Measurements from ENCODE around the gene ZBED3.
A peak's percentile ranks its signal among the peaks of the same experiment; 100 is the strongest.
"Not testable (repeated sequence)": the region's sequence is repeated elsewhere in the genome, so short reads cannot be mapped to it uniquely, and the experiment has no call there.

Gene ZBED3, protein sequence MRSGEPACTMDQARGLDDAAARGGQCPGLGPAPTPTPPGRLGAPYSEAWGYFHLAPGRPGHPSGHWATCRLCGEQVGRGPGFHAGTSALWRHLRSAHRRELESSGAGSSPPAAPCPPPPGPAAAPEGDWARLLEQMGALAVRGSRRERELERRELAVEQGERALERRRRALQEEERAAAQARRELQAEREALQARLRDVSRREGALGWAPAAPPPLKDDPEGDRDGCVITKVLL

GRCh38 chr5:77086689-77087483 is at the start of gene ZBED3:
ZBED3 (minus strand) TSS chr5:77087285; CDS start chr5:77077878, 9,407 bp downstream.
- DNase-seq = no peak

DNA sequence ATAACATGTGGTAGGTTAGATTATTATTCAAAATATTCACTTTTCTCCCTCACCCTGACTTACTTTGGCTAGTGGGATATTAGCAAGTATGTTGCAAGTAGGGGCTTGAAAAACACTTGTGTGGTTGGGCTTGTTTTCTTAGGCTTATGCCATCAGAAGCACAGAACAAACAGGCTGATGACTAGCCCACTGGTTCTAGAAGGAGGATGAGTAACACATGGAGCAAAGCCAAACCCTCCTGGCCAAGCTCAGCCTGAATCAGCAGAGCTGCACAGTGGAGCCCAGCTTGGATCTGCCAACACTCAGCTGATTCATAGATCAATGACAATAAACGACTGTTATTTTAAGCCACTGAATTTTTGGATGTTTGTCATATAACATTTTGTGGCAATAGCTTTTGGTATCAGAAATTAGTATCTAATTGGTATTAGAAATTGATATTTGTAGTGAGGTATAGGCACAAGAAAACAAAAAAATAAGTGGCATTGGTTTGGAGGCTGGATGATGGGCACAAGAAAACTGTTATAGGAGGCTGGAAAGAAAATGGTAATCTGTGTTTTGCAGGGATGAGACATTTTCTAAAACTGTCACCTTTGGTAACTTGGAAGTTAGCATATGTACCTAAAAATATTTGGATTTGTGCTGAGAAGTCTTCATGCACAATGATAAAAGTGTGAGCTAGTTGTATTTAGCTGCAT is 46.1 kb upstream of the ZBED3 start:
- DNase-seq = peak; percentile 32

DNA sequence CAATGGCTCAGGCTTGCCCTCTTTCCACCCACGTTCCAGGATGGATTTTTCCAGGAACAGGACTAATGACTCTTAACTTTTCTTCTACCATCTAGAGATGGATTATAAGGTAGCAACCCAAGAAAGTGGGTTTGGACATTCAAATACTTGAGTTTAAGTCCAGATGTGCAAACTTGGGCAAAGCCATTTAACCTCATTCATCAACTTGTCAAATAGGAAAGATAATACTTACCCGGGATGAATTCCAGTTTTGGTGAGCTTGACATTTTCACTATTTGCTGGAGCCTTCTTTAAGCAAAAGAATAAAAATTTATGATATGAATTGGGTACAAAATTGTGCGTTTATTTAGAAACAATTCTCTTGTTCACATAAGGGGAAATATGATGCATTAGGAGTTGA is 44.3 kb upstream of the ZBED3 start:
- DNase-seq = no peak

DNA sequence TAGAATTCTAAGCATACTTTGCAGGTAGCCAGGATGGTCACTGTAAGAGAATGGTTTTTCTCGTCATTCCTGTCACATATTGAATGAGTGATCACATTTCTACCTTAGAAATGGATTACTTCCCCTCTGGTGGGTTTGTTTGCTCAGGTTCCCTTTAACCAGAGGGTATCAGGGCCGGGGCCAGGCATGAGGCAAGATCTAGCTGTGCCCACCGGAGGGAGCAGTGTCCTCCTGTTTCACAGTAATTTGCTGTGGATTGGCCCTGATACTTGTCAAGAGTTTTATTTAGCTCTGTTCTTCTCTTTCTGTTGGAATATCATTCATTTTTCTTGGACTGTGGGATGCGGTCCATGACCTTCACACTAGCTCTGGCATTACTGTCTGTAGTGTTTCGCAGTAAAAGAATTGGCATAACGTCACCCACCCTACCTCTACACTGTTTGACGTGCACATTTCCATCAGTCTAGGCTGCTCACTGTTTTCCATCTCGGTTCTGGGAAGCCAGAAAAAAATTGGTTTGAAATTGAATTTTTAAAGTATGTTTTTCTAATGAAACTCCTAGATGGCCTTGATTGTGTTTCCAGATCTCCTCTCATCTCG is 42.4 kb upstream of the ZBED3 start:
- no peak for DNase-seq

- no peak for DNase-seq
These were observed 41.5 kb upstream of the ZBED3 start for GRCh38 chr5:77128411-77129061.

DNA sequence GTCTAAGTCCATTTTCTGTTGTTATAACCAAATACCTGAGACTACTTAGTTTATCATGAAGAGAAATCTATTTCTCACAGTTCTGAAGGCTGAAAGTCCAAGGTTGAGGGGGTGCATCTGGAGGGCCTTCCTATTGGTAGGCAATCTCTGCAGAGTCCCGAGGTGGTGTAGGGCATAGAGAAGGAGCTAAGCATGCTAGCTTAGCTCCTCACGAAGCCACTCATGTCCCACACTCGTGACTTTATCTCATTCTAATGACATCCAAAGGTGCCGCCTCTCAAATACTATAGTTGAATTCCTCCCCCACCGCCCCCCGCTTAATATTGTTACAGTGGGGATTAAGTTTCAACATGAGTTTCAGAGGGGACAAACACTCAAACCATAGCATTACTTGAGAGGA is 36.0 kb upstream of the ZBED3 start:
- no peak for DNase-seq

DNA sequence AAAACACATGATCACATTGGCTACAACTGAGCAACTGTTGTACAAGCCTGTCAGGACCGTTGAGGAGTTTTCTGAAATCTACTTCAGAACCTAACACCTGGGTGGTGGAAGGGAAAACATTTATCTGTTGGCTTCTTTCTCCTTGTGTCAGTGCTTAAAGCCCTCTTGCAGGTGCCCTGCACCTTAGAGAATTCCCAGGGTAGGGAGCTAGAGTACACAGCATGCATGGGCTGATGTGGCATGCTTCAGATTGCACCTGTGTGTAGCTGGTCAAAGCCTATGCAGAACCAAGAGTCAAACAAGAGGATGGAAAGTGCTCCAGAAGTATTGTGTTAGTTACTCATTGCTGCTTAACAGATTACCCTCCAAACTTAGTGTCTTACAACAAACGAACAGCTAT is 33.6 kb upstream of the ZBED3 start:
- DNase-seq = no peak

GRCh38 chr5:77120086-77120485 is 33.0 kb upstream of the ZBED3 start:
- no peak for DNase-seq

DNA sequence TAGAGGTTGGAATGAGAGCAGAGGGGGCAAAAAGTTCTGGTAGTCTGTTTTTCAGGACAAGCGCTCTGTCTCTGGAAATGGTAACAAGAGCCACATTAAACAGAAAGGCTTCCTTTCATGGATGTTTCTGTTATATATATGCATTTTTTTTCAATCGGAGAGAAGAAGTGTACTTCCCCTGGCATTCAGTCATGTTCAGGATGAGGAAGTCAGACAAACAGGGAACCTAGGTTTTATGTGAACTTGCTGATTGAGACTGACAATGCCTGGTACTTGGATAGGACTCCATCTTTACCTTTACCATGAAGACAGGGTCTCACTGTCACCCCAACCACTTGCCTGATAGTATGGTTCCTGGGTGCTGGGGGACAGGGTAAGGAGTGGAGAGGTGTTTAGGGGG is 30.1 kb upstream of the ZBED3 start:
- DNase-seq = no peak

GRCh38 chr5:77107035-77107434 is 19.9 kb upstream of the ZBED3 start:
- DNase-seq = not testable (repeated sequence)

DNA sequence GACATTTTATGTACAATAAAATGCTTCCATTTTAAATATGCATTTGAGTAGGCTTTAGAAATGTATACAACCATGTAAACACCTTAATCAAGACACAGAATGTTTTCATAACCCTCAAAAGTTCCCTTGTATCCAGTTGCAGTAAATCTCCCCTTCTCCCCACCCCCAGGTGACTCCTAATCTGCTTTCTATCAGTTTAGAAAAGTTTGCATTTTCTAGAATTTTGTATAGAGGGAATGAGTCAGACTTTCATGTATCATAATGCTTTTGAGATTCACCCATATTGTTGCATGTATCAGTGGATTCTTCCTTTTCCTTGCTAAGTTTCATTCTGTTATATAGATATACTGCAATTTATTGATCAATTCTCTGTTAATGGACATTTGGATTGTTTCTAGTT is 17.7 kb upstream of the ZBED3 start:
- DNase-seq = no peak

DNA sequence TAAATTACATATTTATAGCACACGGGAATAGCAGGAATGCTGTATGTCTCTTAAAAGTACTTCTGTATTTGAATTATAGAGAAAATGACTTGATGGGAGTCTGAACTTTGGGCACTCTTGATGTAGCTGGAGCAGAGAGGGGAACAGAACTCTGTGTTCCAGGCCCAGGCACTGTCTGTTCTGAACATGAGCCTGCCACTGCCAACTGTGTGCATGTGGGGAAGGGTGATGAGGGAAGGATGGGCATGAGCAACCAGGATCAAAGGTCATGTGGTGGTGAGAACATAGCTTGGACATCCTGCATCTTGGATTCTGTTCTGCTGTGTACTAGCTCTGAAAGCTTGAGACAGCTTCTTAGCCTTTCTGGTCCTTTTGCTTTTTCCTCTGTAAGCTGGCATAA is 16.4 kb upstream of the ZBED3 start:
- no peak for DNase-seq

GRCh38 chr5:77102549-77102948 is 15.5 kb upstream of the ZBED3 start:
- no peak for DNase-seq

- DNase-seq = no peak
These were observed 14.2 kb upstream of the ZBED3 start for GRCh38 chr5:77101298-77101697.

- no peak for DNase-seq
These were observed 8.1 kb upstream of the ZBED3 start for GRCh38 chr5:77095189-77095588.

- no peak for DNase-seq
These were observed 588 bp upstream of the ZBED3 start for GRCh38 chr5:77087484-77088261.

DNA sequence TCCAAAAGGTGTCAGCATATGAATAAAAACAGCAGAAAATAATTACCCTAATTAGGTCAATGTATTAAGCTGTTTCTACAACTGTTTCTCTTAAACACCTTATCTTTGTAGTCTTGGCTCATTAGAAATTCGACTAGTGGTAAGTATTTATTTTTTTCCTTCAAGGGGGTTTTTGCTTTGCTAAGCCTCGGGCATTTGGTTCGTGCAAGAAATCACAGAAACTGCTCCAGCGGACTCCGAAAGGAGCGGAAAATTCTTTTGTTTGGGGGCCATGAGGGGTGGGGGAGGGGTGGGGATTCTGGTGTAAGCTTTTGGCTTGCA is 757 bp downstream of the ZBED3 start:
- no peak for DNase-seq

DNA sequence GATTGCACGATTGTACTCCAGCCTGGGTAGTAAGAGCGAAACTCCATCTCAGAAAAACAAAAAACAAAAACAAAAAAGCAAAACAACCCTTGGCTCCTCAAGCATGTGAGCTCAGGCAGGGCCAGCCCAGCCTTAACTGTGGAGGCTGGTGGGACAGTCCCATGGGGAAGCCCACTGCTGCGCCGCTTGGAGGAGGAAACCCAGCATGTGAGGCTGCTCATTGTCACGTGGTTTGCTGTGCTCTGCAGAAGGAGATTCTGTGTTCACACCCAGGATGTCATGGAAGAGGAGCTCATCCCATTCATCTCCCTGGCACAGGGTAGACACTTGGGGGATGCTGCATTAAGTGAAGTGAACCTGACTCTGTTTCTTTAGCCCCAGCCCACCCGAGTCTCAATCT is 4.0 kb downstream of the ZBED3 start:
- DNase-seq = no peak

DNA sequence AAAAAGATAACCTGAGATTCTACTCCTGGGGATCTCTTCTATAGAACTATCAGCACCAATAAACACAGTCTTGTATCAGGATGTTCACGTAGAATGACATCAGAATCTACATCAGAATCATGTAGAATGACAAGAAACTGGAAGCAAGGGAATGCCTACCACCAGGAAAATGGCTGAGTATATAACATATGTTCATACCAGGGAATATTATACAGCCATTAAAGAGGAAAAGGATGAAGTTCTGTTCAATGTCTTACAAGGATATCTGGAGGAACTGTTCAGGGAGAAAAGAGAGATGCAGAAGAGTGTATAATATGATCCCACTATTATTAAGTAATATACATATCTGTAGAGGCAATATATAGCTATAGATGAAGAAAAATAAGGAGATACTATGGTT is 4.8 kb downstream of the ZBED3 start:
- no peak for DNase-seq

- DNase-seq = no peak
These were observed 6.2 kb downstream of the ZBED3 start for GRCh38 chr5:77080905-77081304.

DNA sequence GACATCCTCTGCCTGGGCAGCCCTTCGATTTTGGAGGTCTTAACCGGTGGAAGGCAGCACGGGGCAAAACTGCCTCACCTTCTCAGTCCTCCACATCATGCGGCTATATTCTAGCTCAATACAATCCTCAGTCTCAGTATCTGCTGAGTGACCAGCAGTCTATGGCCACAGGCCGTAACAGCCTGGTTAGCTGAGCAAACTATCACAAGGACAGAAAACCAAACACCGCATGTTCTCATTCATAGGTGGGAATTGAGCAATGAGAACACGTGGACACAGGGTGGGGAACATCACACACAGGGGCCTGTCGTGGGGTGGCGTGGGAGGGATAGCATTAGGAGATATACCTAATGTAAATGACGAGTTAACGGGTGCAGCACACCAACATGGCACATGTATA is 6.6 kb downstream of the ZBED3 start:
- DNase-seq = not testable (repeated sequence)

- DNase-seq = no peak
These were observed 9.3 kb downstream of the ZBED3 start for GRCh38 chr5:77077829-77078176.
